GM23338 (cell line): ENCODE data around the gene KCNK4. TPM values are rescaled to one million over a fixed set of nuclear protein-coding genes. Genes with fewer than 3 reads are reported as not detected.
A peak's percentile ranks its signal among the peaks of the same experiment; 100 is the strongest.

ENCODE experiments used
- ATAC-seq: fragments of 200-7000 bp; cut with Tn5 transposase; 3 replicates; pipeline ENCODE4 v1.9.1; 2020
- DNase-seq: peaks from one replicate; pipeline ENCODE4 v3.0.0-alpha.2; 2015; ENCODE audit warnings: low spot score
- H2AFZ ChIP-seq: fragments of 200-600 bp; sonication (generic); 2 replicates; pipeline ENCODE4 v1.8.0; 2016; ENCODE audit warnings: antibody characterized with exemption, mild to moderate bottlenecking, moderate library complexity
- H3F3A ChIP-seq: fragments of 200-600 bp; sonication (generic); replicated peaks from 2 replicates; pipeline ENCODE4 v1.8.0; 2017; ENCODE audit warnings: antibody characterized with exemption, mixed run types, low read depth
- H3K27ac ChIP-seq: fragments of 200-600 bp; sonication (generic); 2 replicates; pipeline ENCODE4 v1.6.1; 2016; ENCODE audit warnings: low read depth
- H3K27me3 ChIP-seq: fragments of 200-600 bp; sonication (generic); 2 replicates; pipeline ENCODE4 v1.8.0; 2016; ENCODE audit warnings: mild to moderate bottlenecking, mixed run types, moderate library complexity; ENCODE audit not compliant: insufficient read depth
- H3K36me3 ChIP-seq: fragments of 200-600 bp; sonication (generic); 2 replicates; pipeline ENCODE4 v1.8.0; 2016; ENCODE audit warnings: mild to moderate bottlenecking; ENCODE audit not compliant: insufficient read depth
- H3K4me1 ChIP-seq: fragments of 200-600 bp; sonication (generic); 2 replicates; pipeline ENCODE4 v1.8.0; 2016; ENCODE audit warnings: mild to moderate bottlenecking, moderate library complexity; ENCODE audit not compliant: insufficient read depth
- H3K4me2 ChIP-seq: fragments of 200-600 bp; sonication (generic); 2 replicates; pipeline ENCODE4 v1.7.1; 2017; ENCODE audit warnings: mixed run types
- H3K4me3 ChIP-seq: fragments of 200-600 bp; sonication (generic); 2 replicates; pipeline ENCODE4 v1.6.1; 2016; ENCODE audit warnings: mixed run types
- H3K79me2 ChIP-seq: fragments of 200-600 bp; sonication (generic); replicated peaks from 2 replicates; pipeline ENCODE4 v1.8.0; 2017; ENCODE audit warnings: mild to moderate bottlenecking; ENCODE audit not compliant: insufficient read depth
- H3K9me2 ChIP-seq: fragments of 200-600 bp; sonication (generic); 2 replicates; pipeline ENCODE4 v1.8.0; 2017; ENCODE audit not compliant: insufficient read depth
- H4K20me1 ChIP-seq: fragments of 200-600 bp; sonication (generic); replicated peaks from 2 replicates; pipeline ENCODE4 v1.8.0; 2017; ENCODE audit warnings: mild to moderate bottlenecking; ENCODE audit not compliant: insufficient read depth
- H3K27ac Mint-ChIP-seq: 2 replicates; pipeline ENCODE4 v1.8.0; 2020; ENCODE audit warnings: inconsistent platforms, mild to moderate bottlenecking, moderate library complexity, mixed read lengths
- H3K27me3 Mint-ChIP-seq: 3 replicates; pipeline ENCODE4 v1.8.0; 2022; ENCODE audit warnings: low read depth, mild to moderate bottlenecking, moderate library complexity, mixed read lengths, inconsistent platforms; ENCODE audit not compliant: insufficient read depth, poor library complexity
- H3K36me3 Mint-ChIP-seq: 3 replicates; pipeline ENCODE4 v1.8.0; 2021; ENCODE audit warnings: low read depth, mild to moderate bottlenecking, inconsistent platforms, moderate library complexity, mixed read lengths
- H3K4me1 Mint-ChIP-seq: 3 replicates; pipeline ENCODE4 v1.8.0; 2020; ENCODE audit warnings: mild to moderate bottlenecking, inconsistent platforms, mixed read lengths
- H3K4me3 Mint-ChIP-seq: 3 replicates; pipeline ENCODE4 v1.8.0; 2021; ENCODE audit warnings: moderate library complexity, mild to moderate bottlenecking, inconsistent platforms, mixed read lengths
- H3K9me3 Mint-ChIP-seq: 3 replicates; pipeline ENCODE4 v1.8.0; 2020; ENCODE audit warnings: moderate library complexity, mild to moderate bottlenecking, inconsistent platforms, mixed read lengths
- CREB1 ChIP-seq: fragments of 250-450 bp; sonication (Bioruptor Pico); IDR thresholded peaks from 2 replicates; pipeline ENCODE4 v1.5.0; 2020; ENCODE audit warnings: low read depth, mild to moderate bottlenecking, moderate library complexity
- EZH2 ChIP-seq: fragments of 200-600 bp; sonication (generic); IDR thresholded peaks from one replicate; pipeline ENCODE4 v1.8.0; 2017; ENCODE audit warnings: antibody characterized with exemption, mild to moderate bottlenecking, low read depth; ENCODE audit not compliant: unreplicated experiment
- EZH2phosphoT487 ChIP-seq: fragments of 200-600 bp; sonication (generic); IDR thresholded peaks from one replicate; pipeline ENCODE4 v1.8.1; 2018; ENCODE audit warnings: antibody characterized with exemption; ENCODE audit not compliant: unreplicated experiment
- JUNB ChIP-seq: IDR thresholded peaks from one replicate; pipeline ENCODE4 v1.6.1; 2016; ENCODE audit warnings: antibody characterized with exemption; ENCODE audit not compliant: unreplicated experiment
- NANOG ChIP-seq: IDR thresholded peaks from 2 replicates; pipeline ENCODE4 v1.6.1; 2016; ENCODE audit warnings: antibody characterized with exemption, borderline replicate concordance
- POLR2AphosphoS5 ChIP-seq: IDR thresholded peaks from 2 replicates; pipeline ENCODE4 v1.6.1; 2016; ENCODE audit warnings: antibody characterized with exemption, low read depth
- ZNF114 ChIP-seq: fragments of 250-450 bp; sonication (Bioruptor Pico); IDR thresholded peaks from 2 replicates; pipeline ENCODE4 v1.5.0; 2020; ENCODE audit warnings: mild to moderate bottlenecking, moderate library complexity
- polyA plus RNA-seq: library from polyadenylated mRNA; unstranded; fragments of >200 nt; fragmentation: Nextera tagmentation; extraction: Ambion mirVana; gene quantifications from 2 replicates; pipeline ENCODE4 v1.2.1, GENCODE V29; 2016
- total RNA-seq: library from RNA; depleted of rRNA; stranded (reverse); fragments of >200 nt; shearing (Covaris generic); gene quantifications from 2 replicates; pipeline ENCODE4 v1.2.3, GENCODE V29; 2014
- TF ChIP-seq, protein P1 (sequence below), 2 experiments: fragments of 200-600 bp in 1 of 2; sonication (generic) in 1 of 2; conservative IDR thresholded peaks; 2 replicates each; pipeline versions ENCODE4 v1.5.1 to v1.6.1; 2016 to 2017; ENCODE audit warnings: antibody characterized with exemption in 2 of 2, low read depth in 2 of 2, mild to moderate bottlenecking in 2 of 2, moderate library complexity in 1 of 2
- TF ChIP-seq, protein P2 (sequence below): IDR thresholded peaks from 2 replicates; pipeline ENCODE4 v1.6.1; 2016; ENCODE audit warnings: antibody characterized with exemption
- TF ChIP-seq, protein P3 (sequence below): fragments of 250-450 bp; sonication (Bioruptor Pico); IDR thresholded peaks from 2 replicates; pipeline ENCODE4 v1.5.0; 2020; ENCODE audit warnings: mild to moderate bottlenecking, moderate library complexity

Gene KCNK4
- total and polyA plus RNA-seq, 2 experiments from 2014 or later: 1.0 TPM; not detected in 1

DNA sequence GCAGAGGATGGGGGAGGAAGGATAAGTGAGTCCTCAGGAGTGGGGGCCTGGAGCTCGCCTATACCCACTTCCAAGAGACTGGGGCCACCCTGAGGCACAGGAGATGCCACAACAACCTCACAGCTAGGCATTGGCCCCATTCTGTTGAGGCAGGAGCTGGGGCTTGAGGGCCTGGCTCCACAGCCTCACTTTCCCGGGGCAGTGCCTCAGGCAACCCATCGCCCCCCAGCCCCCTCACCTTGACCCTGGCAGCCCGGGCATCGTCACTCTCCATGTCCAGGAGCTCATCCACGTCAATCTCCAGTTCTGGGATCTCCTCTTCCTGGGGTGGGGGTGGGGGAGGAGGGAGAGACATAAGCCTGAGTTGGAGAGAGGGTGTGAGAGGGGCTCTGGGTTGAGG lies 46.1 kb upstream of the KCNK4 start:
- H3K27me3 Mint-ChIP-seq: peaks cover 43% of the 10 kb centered on the region
- Histone ChIP-seq H3K79me2 (peaks cover 26% of the 10 kb centered on the region), H3K9me2 (no peaks in the 10 kb centered on the region), H4K20me1 (no peaks in the 10 kb centered on the region; the same call in 1 of the 2 replicates), H3K4me2 (peak overlapping the region; percentile 93), H3K4me3 (peak overlapping the region; percentile 99), H3K27me3 (no peaks in the 10 kb centered on the region), H3K4me1 (peaks cover 40% of the 10 kb centered on the region), H3K36me3 (no peaks in the 10 kb centered on the region), H3K27ac (no peak overlapping the region), H2AFZ (no peak overlapping the region), H3F3A (peaks cover 49% of the 10 kb centered on the region)
- peaks cover 47% of the 10 kb centered on the region for H3K4me1 Mint-ChIP-seq
- peak overlapping the region; percentile 87 for H3K4me3 Mint-ChIP-seq
- no peak overlapping the region for H3K27ac Mint-ChIP-seq
- peaks cover 17% of the 10 kb centered on the region for H3K36me3 Mint-ChIP-seq
- ATAC-seq (no peak), DNase-seq (no peak)
- H3K9me3 Mint-ChIP-seq: no peaks in the 10 kb centered on the region
- peak; percentile 42; the same call in 1 of the 2 replicates for TF ChIP-seq POLR2AphosphoS5
- TF ChIP-seq, protein P1, sequence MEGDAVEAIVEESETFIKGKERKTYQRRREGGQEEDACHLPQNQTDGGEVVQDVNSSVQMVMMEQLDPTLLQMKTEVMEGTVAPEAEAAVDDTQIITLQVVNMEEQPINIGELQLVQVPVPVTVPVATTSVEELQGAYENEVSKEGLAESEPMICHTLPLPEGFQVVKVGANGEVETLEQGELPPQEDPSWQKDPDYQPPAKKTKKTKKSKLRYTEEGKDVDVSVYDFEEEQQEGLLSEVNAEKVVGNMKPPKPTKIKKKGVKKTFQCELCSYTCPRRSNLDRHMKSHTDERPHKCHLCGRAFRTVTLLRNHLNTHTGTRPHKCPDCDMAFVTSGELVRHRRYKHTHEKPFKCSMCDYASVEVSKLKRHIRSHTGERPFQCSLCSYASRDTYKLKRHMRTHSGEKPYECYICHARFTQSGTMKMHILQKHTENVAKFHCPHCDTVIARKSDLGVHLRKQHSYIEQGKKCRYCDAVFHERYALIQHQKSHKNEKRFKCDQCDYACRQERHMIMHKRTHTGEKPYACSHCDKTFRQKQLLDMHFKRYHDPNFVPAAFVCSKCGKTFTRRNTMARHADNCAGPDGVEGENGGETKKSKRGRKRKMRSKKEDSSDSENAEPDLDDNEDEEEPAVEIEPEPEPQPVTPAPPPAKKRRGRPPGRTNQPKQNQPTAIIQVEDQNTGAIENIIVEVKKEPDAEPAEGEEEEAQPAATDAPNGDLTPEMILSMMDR (conservative IDR thresholded peaks at IDR 0.05; ENCODE audit: low read depth in 2 of 2): no peak

DNA sequence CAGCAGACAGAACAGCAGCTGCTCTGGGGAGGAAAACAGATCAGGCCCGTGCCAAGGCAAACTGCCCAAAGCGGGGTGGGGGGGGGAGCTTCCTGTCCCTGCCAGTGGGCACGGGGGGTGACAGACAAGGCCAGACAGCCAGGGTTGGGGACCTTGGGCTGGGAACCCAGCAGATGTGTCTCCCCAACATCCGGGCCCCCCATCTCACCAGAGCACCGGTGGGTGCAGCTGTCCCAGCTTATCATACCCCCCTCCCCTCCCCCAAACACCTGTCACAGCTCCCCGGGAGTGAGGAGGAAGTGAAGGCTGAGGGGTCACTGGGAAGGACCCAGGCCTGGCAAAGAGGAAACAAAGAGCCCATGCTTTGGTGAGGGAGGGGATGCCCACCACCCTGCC lies 45.7 kb upstream of the KCNK4 start:
- H3K4me2 ChIP-seq: peak overlapping the region; percentile 93
- peaks cover 17% of the 10 kb centered on the region for H3K36me3 Mint-ChIP-seq
- H4K20me1 ChIP-seq: no peaks in the 10 kb centered on the region; the same call in 1 of the 2 replicates
- DNase-seq: no peak
- H3K9me3 Mint-ChIP-seq: no peaks in the 10 kb centered on the region
- peaks cover 40% of the 10 kb centered on the region for H3K4me1 ChIP-seq
- peak overlapping the region; percentile 88 for H3K27ac Mint-ChIP-seq
- no peak overlapping the region for H2AFZ ChIP-seq
- peak overlapping the region; percentile 99 for H3K4me3 ChIP-seq
- peaks cover 45% of the 10 kb centered on the region for H3K4me1 Mint-ChIP-seq
- H3K9me2 ChIP-seq: no peaks in the 10 kb centered on the region
- peaks cover 49% of the 10 kb centered on the region for H3F3A ChIP-seq
- ATAC-seq: no peak
- H3K36me3 ChIP-seq: no peaks in the 10 kb centered on the region
- TF ChIP-seq, protein P2, sequence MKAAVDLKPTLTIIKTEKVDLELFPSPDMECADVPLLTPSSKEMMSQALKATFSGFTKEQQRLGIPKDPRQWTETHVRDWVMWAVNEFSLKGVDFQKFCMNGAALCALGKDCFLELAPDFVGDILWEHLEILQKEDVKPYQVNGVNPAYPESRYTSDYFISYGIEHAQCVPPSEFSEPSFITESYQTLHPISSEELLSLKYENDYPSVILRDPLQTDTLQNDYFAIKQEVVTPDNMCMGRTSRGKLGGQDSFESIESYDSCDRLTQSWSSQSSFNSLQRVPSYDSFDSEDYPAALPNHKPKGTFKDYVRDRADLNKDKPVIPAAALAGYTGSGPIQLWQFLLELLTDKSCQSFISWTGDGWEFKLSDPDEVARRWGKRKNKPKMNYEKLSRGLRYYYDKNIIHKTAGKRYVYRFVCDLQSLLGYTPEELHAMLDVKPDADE: no peak
- no peak for TF ChIP-seq CREB1 (CRISPR knock-in tag)
- TF ChIP-seq POLR2AphosphoS5: no peak; the same call in 1 of the 2 replicates
- TF ChIP-seq JUNB: no peak
- TF ChIP-seq NANOG: no peak
- TF ChIP-seq EZH2phosphoT487: no peak
- TF ChIP-seq ZNF114 (CRISPR knock-in tag): no peak
- TF ChIP-seq EZH2: no peak
- TF ChIP-seq, protein P3, sequence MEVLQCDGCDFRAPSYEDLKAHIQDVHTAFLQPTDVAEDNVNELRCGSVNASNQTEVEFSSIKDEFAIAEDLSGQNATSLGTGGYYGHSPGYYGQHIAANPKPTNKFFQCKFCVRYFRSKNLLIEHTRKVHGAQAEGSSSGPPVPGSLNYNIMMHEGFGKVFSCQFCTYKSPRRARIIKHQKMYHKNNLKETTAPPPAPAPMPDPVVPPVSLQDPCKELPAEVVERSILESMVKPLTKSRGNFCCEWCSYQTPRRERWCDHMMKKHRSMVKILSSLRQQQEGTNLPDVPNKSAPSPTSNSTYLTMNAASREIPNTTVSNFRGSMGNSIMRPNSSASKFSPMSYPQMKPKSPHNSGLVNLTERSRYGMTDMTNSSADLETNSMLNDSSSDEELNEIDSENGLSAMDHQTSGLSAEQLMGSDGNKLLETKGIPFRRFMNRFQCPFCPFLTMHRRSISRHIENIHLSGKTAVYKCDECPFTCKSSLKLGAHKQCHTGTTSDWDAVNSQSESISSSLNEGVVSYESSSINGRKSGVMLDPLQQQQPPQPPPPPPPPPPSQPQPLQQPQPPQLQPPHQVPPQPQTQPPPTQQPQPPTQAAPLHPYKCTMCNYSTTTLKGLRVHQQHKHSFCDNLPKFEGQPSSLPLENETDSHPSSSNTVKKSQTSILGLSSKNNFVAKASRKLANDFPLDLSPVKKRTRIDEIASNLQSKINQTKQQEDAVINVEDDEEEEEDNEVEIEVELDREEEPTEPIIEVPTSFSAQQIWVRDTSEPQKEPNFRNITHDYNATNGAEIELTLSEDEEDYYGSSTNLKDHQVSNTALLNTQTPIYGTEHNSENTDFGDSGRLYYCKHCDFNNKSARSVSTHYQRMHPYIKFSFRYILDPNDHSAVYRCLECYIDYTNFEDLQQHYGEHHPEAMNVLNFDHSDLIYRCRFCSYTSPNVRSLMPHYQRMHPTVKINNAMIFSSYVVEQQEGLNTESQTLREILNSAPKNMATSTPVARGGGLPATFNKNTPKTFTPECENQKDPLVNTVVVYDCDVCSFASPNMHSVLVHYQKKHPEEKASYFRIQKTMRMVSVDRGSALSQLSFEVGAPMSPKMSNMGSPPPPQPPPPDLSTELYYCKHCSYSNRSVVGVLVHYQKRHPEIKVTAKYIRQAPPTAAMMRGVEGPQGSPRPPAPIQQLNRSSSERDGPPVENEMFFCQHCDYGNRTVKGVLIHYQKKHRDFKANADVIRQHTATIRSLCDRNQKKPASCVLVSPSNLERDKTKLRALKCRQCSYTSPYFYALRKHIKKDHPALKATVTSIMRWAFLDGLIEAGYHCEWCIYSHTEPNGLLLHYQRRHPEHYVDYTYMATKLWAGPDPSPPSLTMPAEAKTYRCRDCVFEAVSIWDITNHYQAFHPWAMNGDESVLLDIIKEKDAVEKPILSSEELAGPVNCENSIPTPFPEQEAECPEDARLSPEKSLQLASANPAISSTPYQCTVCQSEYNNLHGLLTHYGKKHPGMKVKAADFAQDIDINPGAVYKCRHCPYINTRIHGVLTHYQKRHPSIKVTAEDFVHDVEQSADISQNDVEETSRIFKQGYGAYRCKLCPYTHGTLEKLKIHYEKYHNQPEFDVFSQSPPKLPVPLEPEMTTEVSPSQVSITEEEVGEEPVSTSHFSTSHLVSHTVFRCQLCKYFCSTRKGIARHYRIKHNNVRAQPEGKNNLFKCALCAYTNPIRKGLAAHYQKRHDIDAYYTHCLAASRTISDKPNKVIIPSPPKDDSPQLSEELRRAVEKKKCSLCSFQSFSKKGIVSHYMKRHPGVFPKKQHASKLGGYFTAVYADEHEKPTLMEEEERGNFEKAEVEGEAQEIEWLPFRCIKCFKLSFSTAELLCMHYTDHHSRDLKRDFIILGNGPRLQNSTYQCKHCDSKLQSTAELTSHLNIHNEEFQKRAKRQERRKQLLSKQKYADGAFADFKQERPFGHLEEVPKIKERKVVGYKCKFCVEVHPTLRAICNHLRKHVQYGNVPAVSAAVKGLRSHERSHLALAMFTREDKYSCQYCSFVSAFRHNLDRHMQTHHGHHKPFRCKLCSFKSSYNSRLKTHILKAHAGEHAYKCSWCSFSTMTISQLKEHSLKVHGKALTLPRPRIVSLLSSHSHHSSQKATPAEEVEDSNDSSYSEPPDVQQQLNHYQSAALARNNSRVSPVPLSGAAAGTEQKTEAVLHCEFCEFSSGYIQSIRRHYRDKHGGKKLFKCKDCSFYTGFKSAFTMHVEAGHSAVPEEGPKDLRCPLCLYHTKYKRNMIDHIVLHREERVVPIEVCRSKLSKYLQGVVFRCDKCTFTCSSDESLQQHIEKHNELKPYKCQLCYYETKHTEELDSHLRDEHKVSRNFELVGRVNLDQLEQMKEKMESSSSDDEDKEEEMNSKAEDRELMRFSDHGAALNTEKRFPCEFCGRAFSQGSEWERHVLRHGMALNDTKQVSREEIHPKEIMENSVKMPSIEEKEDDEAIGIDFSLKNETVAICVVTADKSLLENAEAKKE (CRISPR knock-in tag): no peak
- TF ChIP-seq, protein P1 (conservative IDR thresholded peaks at IDR 0.05; ENCODE audit: low read depth in 2 of 2): no peak
- H3K27ac ChIP-seq: no peak overlapping the region
- H3K79me2 ChIP-seq: peaks cover 26% of the 10 kb centered on the region
- peak overlapping the region; percentile 87 for H3K4me3 Mint-ChIP-seq
- H3K27me3 ChIP-seq: no peaks in the 10 kb centered on the region
- H3K27me3 Mint-ChIP-seq: peaks cover 40% of the 10 kb centered on the region
